ENCODE measurements around the gene MCTS1. TPM values are rescaled to one million over a fixed set of nuclear protein-coding genes. Genes with fewer than 3 reads are reported as not detected.
A peak's percentile ranks its signal among the peaks of the same experiment; 100 is the strongest.

MCTS1 gene
- total RNA-seq, 1 experiment from 2014 or later = 27.7 TPM

DNA sequence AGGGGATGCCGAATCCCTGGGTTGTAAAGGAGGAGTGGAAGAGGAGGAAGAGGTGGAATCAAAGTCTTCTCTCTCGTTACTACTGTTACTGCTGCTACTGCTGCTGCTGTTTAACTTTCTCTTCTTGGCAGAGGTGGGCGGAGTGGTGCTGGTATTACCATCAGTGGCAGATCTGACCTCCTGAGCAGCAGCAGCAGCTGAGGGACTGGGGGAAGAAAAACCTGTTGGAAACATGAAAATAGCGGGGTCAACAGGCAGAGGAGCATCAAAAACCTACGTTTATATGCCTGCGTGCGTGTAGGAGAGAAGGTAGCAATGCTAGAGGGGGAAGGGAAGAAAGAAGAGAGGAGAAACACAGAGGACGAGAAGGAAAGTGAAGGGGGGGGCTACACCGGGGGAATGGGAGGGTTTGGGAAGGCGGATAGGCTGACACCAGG, 43.5 kb upstream of the MCTS1 start:
- Histone ChIP-seq H4K8ac (replicated peaks; ENCODE audit: insufficient read length, low read depth, low read length) (no peak overlapping the region), H3K23me2 (ENCODE audit: insufficient read length, low read depth, low read length, poor library complexity, severe bottlenecking) (peaks cover 4% of the 10 kb centered on the region), H2AK5ac (ENCODE audit: insufficient read length, low read length) (no peak overlapping the region), H3K27me3 (ENCODE audit: insufficient read depth, low read length) (no peaks in the 10 kb centered on the region), H3K27ac (ENCODE audit: insufficient read length, low read depth, low read length) (peak overlapping the region; percentile 79), H3K4me1 (ENCODE audit: insufficient read depth, low read length) (no peaks in the 10 kb centered on the region), H3T11ph (ENCODE audit: low read length) (no peak overlapping the region), H3K14ac (ENCODE audit: insufficient read depth, low read length) (no peak overlapping the region), H3K18ac (ENCODE audit: insufficient read length, low read depth, low read length) (no peak overlapping the region), H2BK5ac (ENCODE audit: insufficient read length, low read length) (no peak overlapping the region), H4K5ac (ENCODE audit: insufficient read length, low read depth, low read length) (peak overlapping the region; percentile 54), H3K23ac (ENCODE audit: insufficient read length, low read depth, low read length) (no peak overlapping the region), H2AFZ (ENCODE audit: low read length) (no peak overlapping the region), H2BK20ac (ENCODE audit: low read depth, low read length, poor library complexity, severe bottlenecking) (no peak overlapping the region), H4K91ac (ENCODE audit: insufficient read length, low read depth, low read length) (no peak overlapping the region), H3K9ac (ENCODE audit: extremely low read depth, insufficient read length, low read length) (peak overlapping the region; percentile 84), H3K9me3 (ENCODE audit: control insufficient read depth, low read depth, low read length) (peaks cover 8% of the 10 kb centered on the region), H3K56ac (ENCODE audit: insufficient read length, low read depth, low read length) (no peak overlapping the region), H2BK12ac (ENCODE audit: insufficient read length, low read depth, low read length) (no peak overlapping the region), H3K4me2 (ENCODE audit: insufficient read depth, insufficient read length, low read length) (peak overlapping the region; percentile 91), H2BK15ac (ENCODE audit: low read depth, low read length) (no peak overlapping the region), H4K20me1 (ENCODE audit: control insufficient read depth, insufficient read depth, insufficient read length) (no peaks in the 10 kb centered on the region), H2BK120ac (ENCODE audit: low read depth, low read length, poor library complexity, severe bottlenecking) (no peak overlapping the region), H3K79me2 (ENCODE audit: insufficient read depth, low read length) (peaks cover 2% of the 10 kb centered on the region; the same call in 1 of the 2 replicates), H3K79me1 (ENCODE audit: insufficient read depth, low read depth, low read length, poor library complexity, severe bottlenecking) (no peaks in the 10 kb centered on the region), H3K4ac (ENCODE audit: low read depth, low read length) (no peak overlapping the region)
- H3K4me1 Mint-ChIP-seq = peaks cover 6 to 11% of the 10 kb centered on the region in 2 experiments
- peak overlapping the region; percentile 90 to 91 for H3K4me3 Mint-ChIP-seq
- DNase-seq = no peak
- peaks cover 3 to 14% (median 11%) of the 10 kb centered on the region in 3 experiments; a peak in 5 of 7 replicates for H3K36me3 Mint-ChIP-seq (ENCODE audit: insufficient read depth in 1 of 3, low read depth in 3 of 3)
- TF ChIP-seq, protein P1, sequence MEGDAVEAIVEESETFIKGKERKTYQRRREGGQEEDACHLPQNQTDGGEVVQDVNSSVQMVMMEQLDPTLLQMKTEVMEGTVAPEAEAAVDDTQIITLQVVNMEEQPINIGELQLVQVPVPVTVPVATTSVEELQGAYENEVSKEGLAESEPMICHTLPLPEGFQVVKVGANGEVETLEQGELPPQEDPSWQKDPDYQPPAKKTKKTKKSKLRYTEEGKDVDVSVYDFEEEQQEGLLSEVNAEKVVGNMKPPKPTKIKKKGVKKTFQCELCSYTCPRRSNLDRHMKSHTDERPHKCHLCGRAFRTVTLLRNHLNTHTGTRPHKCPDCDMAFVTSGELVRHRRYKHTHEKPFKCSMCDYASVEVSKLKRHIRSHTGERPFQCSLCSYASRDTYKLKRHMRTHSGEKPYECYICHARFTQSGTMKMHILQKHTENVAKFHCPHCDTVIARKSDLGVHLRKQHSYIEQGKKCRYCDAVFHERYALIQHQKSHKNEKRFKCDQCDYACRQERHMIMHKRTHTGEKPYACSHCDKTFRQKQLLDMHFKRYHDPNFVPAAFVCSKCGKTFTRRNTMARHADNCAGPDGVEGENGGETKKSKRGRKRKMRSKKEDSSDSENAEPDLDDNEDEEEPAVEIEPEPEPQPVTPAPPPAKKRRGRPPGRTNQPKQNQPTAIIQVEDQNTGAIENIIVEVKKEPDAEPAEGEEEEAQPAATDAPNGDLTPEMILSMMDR (conservative IDR thresholded peaks at IDR 0.05) = no peak
- peaks cover 42 to 60% of the 10 kb centered on the region in 2 experiments for H3K9me3 Mint-ChIP-seq
- H3K27ac Mint-ChIP-seq = peak overlapping the region; percentile 96 to 99 (median 99)
- H3K27me3 Mint-ChIP-seq (ENCODE audit: low read depth) = no peaks in the 10 kb centered on the region
- WGBS (ENCODE audit: extremely low coverage, insufficient read length, low lambda C conversion rate) = no CpG with 5 or more reads among the region's 10 CpGs
